ENCODE results near the gene TMEM132A.

The TMEM132A gene

GRCh38 chr11:60936467-60937143, 12.3 kb downstream of the TMEM132A start:
- no peak for DNase-seq (ENCODE audit: low read depth in 2 of 2)

- no peak for DNase-seq (ENCODE audit: low read depth in 2 of 2)
These were observed 12.9 kb downstream of the TMEM132A start for GRCh38 chr11:60937144-60937527.

- no peak for DNase-seq (ENCODE audit: low read depth in 2 of 2)
These were observed 13.6 kb downstream of the TMEM132A start for GRCh38 chr11:60937811-60938210.

GRCh38 chr11:60938500-60938899, 14.2 kb downstream of the TMEM132A start:
- no peak for DNase-seq (ENCODE audit: low read depth in 2 of 2)

- no peak for DNase-seq (ENCODE audit: low read depth in 2 of 2)
These were observed 15.0 kb downstream of the TMEM132A start for GRCh38 chr11:60939301-60939700.

- DNase-seq (ENCODE audit: low read depth in 2 of 2) = no peak
These were observed 15.6 kb downstream of the TMEM132A start for GRCh38 chr11:60939855-60940254.

GRCh38 chr11:60941371-60942119, 17.3 kb downstream of the TMEM132A start:
- DNase-seq (ENCODE audit: low read depth in 2 of 2) = no peak

- DNase-seq (ENCODE audit: low read depth in 2 of 2) = no peak
These were observed 18.0 kb downstream of the TMEM132A start for GRCh38 chr11:60942219-60942618.

- no peak for DNase-seq (ENCODE audit: low read depth in 2 of 2)
These were observed 18.8 kb downstream of the TMEM132A start for GRCh38 chr11:60942970-60943565.

- DNase-seq (ENCODE audit: low read depth in 2 of 2) = no peak
These were observed 20.4 kb downstream of the TMEM132A start for GRCh38 chr11:60944490-60945294.

GRCh38 chr11:60945295-60945667, 21.0 kb downstream of the TMEM132A start:
- no peak for DNase-seq (ENCODE audit: low read depth in 2 of 2)

GRCh38 chr11:60946601-60947264, 22.5 kb downstream of the TMEM132A start:
- no peak for DNase-seq (ENCODE audit: low read depth in 2 of 2)

- no peak for DNase-seq (ENCODE audit: low read depth in 2 of 2)
These were observed 23.4 kb downstream of the TMEM132A start for GRCh38 chr11:60947700-60948099.

GRCh38 chr11:60948250-60948649, 24.0 kb downstream of the TMEM132A start:
- no peak for DNase-seq (ENCODE audit: low read depth in 2 of 2)

GRCh38 chr11:60950024-60950423, 25.8 kb downstream of the TMEM132A start:
- DNase-seq (ENCODE audit: low read depth in 2 of 2) = no peak

- DNase-seq (ENCODE audit: low read depth in 2 of 2) = peak in 1 of 2 donors; percentile 36
These were observed 26.8 kb downstream of the TMEM132A start for GRCh38 chr11:60950933-60951605.

- no peak for DNase-seq (ENCODE audit: low read depth in 2 of 2)
These were observed 27.3 kb downstream of the TMEM132A start for GRCh38 chr11:60951606-60951903.

- DNase-seq (ENCODE audit: low read depth in 2 of 2) = peak in 1 of 2 donors; percentile 18
These were observed 27.9 kb downstream of the TMEM132A start, which contains the start of gene SLC15A3 for GRCh38 chr11:60951904-60952741. SLC15A3 (minus strand) TSS chr11:60952176; CDS start chr11:60951551, 625 bp downstream.

GRCh38 chr11:60952742-60953170, 28.5 kb downstream of the TMEM132A start:
- no peak for DNase-seq (ENCODE audit: low read depth in 2 of 2)

GRCh38 chr11:60953781-60954180, 29.5 kb downstream of the TMEM132A start:
- DNase-seq (ENCODE audit: low read depth in 2 of 2) = no peak
